H4 (cell line): ENCODE measurements around the gene SLC22A2. TPM values are rescaled to one million over a fixed set of nuclear protein-coding genes. Genes with fewer than 3 reads are reported as not detected.
"Not testable (repeated sequence)": the region's sequence is repeated elsewhere in the genome, so short reads cannot be mapped to it uniquely, and the experiment has no call there.

Experiments used
- DNase-seq: peaks from one replicate; pipeline ENCODE4 v3.0.0-alpha.2; 2015; ENCODE audit warnings: low spot score
- total RNA-seq: library from RNA; depleted of rRNA; stranded (reverse); fragments of >200 nt; shearing (Covaris generic); gene quantifications from 2 replicates; pipeline ENCODE4 v1.2.3, GENCODE V29; 2014; rRNA removed

SLC22A2 gene
- not detected in 2 replicates for total RNA-seq

- no peak for DNase-seq
Observed at GRCh38 chr6:160258346-160259142, at the start of gene SLC22A2. Gene SLC22A2, minus strand, starts transcription at chr6:160258821. Its CDS starts 64 bp downstream, at chr6:160258757.

GRCh38 chr6:160305926-160306713 lies 47.5 kb upstream of the SLC22A2 start:
- DNase-seq = no peak

GRCh38 chr6:160303806-160304205 lies 45.2 kb upstream of the SLC22A2 start:
- DNase-seq = no peak

DNA sequence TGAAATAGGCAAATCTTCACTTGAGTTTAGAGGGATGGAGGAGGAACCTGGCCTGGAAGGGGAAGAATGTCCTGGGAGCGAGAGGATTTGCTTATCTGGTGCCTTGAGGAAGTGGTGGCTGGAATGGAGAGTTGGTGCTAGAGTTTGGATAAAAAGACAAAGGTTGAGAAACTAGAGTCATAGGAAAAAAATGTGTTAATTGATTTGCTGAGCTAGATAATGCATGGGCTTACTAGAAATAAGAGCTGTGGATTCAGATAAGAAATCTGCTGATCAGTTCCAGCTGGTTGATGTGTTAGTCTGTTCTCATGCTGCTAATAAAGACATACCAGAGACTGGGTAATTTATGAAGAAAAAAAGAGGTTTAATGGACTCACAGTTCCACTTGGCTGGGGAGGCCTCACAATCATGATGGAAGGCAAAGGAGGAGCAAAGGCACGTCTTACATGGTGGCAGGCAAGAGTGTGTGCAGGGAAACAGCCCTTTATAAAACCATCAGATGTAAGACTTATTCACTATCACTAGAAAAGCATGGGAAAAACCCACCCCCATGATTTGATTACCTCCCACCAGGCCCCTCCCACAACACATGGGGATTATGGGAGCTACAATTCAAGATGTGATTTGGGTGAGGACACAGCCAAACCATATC lies 43.9 kb upstream of the SLC22A2 start:
- DNase-seq = not testable (repeated sequence)

GRCh38 chr6:160301339-160301738 lies 42.7 kb upstream of the SLC22A2 start:
- DNase-seq = no peak

GRCh38 chr6:160300076-160300695 lies 41.6 kb upstream of the SLC22A2 start:
- DNase-seq = no peak

DNA sequence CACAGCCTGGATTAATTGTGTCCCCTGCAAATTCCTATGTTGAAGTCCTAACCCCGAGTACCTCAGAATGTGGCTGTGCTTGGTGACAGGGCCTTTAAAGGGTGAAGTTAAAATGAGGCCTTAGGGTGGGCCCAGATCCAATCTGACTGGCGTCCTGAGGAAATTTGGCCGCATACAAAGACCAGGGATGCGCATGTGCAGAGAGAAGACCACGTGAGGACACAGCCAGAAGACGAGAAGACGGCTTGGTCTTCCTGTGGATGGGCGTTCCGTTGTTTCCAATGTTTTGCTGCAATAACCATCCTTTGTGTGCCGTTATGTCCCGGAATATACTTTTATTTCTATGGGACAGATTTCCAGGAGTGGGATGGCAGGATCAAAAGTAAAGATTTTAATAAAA lies 40.9 kb upstream of the SLC22A2 start:
- no peak for DNase-seq

- no peak for DNase-seq
Observed at GRCh38 chr6:160298121-160298520, 39.5 kb upstream of the SLC22A2 start.

- no peak for DNase-seq
Observed at GRCh38 chr6:160297310-160297709, 38.7 kb upstream of the SLC22A2 start.

DNA sequence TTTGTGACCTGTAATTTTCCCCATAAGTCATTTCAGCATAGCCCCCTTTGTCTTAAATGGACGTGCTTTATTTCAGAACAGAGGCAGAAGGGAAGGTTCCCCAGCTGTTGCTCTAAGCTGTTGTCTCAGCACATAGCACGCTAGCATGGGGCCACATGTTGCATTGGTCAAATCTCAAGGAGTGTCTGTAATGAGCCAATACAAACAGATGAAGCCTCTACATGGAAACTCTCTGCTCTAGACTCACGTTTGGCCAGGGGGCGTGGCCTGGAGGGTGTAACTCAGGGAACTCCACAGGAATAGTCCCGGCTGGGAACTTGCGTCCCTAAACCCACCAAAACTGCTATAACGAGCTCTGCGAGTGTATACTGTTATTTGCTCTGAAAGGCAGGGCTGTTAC lies 35.2 kb upstream of the SLC22A2 start:
- DNase-seq = no peak

DNA sequence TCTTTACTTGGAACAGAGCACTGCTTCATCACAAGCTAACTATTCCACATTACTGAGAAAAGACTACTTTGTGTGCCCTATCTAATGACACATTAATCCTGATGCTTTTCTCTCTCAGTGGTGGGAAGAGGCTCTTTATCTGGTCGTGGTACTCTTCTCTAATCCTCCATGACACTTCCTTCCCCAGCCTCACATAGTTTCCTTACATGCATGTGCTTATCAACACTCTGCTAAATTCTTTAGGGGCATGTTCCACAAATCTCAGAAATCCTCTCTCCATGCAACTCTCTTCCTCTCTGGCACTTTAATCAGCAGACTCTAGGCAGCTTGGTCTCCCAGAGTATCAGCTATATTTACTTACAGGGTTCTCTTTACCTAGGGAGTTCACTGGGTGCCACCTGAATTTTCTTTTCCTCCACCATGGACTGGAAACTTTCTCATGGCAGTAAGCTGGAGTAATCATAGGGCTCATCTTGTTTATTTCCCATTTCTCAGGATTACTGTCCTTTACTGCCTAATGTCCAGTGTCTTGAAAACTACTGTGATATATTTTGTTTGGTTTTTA lies 27.0 kb upstream of the SLC22A2 start:
- no peak for DNase-seq

DNA sequence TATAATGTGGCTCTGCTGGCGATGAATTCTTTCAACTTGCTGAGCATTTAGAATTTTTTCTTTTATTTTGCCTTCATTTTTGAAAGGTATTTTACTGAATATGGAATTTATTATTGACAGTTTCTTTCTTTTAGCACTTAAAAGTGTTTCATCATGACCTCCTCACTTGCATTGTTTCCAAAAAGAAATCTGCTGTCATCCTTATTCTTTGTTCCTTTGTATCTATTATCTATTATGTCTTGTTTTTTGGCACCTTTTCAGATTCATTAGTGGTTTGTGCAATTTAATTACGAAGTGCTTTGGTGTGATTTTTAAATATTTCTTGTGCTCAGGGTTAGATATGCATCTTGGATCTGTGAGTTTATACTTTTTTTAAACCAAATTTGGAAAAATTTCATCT lies 26.0 kb upstream of the SLC22A2 start:
- no peak for DNase-seq

GRCh38 chr6:160282444-160282843 lies 23.8 kb upstream of the SLC22A2 start:
- DNase-seq = no peak

GRCh38 chr6:160279850-160280249 lies 21.2 kb upstream of the SLC22A2 start:
- no peak for DNase-seq

GRCh38 chr6:160278786-160279310 lies 20.2 kb upstream of the SLC22A2 start:
- DNase-seq = no peak

DNA sequence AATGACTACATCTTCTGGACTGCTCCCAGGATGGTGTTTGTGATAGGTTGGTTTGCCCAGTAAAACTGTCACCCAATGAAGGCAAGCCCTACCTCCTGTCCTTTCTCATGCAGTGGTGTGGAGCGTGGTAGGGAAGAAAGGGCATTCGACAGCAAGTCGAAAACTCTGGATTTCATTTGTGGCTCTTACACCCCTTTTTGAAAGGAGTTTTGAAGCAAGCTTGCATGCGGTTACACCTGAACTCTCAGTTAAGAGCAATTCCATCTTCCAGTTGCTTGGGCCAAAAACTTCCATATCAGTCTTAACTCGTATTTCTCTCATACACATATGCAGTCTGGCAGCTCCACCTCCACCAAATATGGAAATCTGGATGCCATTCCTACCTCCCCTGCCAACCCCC lies 19.7 kb upstream of the SLC22A2 start:
- no peak for DNase-seq

- DNase-seq = no peak
Observed at GRCh38 chr6:160277546-160277945, 18.9 kb upstream of the SLC22A2 start.

DNA sequence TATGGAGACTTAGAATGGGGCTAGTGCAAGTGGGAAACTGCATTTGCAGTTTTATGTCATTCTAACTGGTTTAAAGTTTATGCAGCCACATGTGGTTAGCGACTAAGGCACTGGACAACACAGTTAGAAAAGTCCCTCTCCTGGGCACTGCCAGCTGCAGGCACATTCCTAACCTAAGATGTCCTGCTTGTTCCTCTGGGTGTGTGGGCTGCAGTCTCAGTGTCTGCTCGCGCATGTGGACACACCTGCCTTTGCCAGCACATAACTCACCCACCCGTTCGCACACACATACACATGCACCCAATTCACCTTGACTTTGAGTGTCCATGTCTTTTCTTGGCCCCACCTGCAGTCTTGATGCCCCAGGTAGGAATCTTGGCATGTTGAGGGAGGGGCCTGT lies 18.5 kb upstream of the SLC22A2 start:
- DNase-seq = no peak

DNA sequence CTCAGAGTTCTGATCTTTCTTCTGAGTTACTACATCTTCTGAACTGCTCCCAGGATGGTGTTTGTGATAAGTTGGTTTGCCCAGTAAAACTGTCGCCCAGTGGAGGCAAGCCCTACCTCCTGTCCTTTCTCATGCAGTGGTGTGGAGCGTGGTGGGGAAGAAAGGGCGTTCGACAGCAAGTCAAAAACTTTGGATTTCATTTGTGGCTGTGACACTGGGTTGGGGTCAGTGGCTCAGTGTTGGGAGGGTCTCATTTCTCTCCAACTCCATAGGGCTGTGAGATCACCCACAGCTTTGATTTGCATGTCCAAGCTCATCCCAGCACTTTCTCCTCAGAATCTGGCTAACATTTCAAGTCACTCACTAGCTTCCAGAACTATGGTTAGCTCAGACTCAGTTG lies 17.5 kb upstream of the SLC22A2 start:
- no peak for DNase-seq

DNA sequence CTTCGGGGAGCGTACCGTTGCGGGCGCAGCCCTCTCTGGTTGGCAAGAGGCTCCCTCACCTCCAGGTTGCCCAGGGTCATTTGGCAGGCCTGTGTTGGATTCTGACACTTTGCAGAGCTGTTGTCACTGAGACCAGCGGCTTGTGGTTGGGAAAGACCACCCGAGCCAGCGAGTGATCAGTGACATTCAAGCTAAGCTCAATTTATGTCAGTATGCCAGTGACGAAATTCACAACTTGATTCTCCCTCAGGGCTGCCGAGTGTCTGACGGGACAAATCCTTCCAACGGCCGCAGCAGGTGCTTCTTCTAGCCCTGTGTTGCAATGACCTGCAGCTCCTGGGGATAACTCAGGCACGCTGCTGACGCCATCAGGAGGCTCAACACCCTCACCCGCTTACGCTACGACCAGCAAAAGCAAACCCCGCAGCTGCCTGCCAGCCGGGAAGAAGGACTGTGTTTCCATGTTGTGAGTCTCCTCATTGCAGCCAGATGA lies 16.9 kb upstream of the SLC22A2 start:
- no peak for DNase-seq

GRCh38 chr6:160274871-160275510 lies 16.4 kb upstream of the SLC22A2 start:
- DNase-seq = no peak
